Transverse colon (tissue), 4 donors: ENCODE data around the gene ALKBH7.

ENCODE experiments used
- CTCF ChIP-seq, 5 experiments: fragments of 200-600 bp in 3 of 5; fragments of 450-650 bp in 2 of 5; sonication (generic) in 3 of 5; IDR thresholded peaks; 1 replicate in 2 of 5; 2 replicates in 3 of 5; pipeline ENCODE4 v1.5.1; 2016 to 2017; ENCODE audit warnings: antibody characterized with exemption in 5 of 5, inconsistent platforms in 3 of 5, mild to moderate bottlenecking in 2 of 5, moderate library complexity in 1 of 5
- POLR2AphosphoS5 ChIP-seq, 3 donors: sonication (generic); formaldehyde crosslinking; IDR thresholded peaks; one replicate each; pipeline ENCODE4 v1.6.1; 2016; ENCODE audit warnings: antibody characterized with exemption in 3 of 3

- TF ChIP-seq POLR2AphosphoS5 (IDR thresholded peaks at IDR 0.05) (no peak), CTCF (IDR thresholded peaks at IDR 0.05) (no peak)
Measured at GRCh38 chr19:6383188-6383587, 10.6 kb downstream of the ALKBH7 start.
